AG04449 (cell line): ENCODE measurements around the gene LRMDA.
"Not testable (repeated sequence)": the region's sequence is repeated elsewhere in the genome, so short reads cannot be mapped to it uniquely, and the experiment has no call there.

Experiments used
- CTCF ChIA-PET: fragments of 350-600 bp; formaldehyde crosslinking; extraction: SDS; loops from one replicate; lab custom pipeline; 2021; ENCODE audit warnings: antibody characterized with exemption; lab: Yijun Ruan, JAX
- POLR2A ChIA-PET: fragments of 400-600, 350-600 bp; formaldehyde crosslinking; extraction: SDS; loops from one replicate; lab custom pipeline; 2020; ENCODE audit warnings: antibody characterized with exemption, inconsistent platforms; lab: Yijun Ruan, JAX
- DNase-seq: peaks from one replicate; pipeline ENCODE4 v3.0.0-alpha.2; 2010; ENCODE audit warnings: low read depth, low spot score
- H3K4me3 ChIP-seq: 2 replicates; pipeline ENCODE4 v1.5.1; 2011; ENCODE audit warnings: low read depth, mild to moderate bottlenecking, control low read depth, low read length
- TF ChIP-seq, protein P1 (sequence below): IDR thresholded peaks from one replicate; pipeline ENCODE4 v1.5.1; 2011; ENCODE audit warnings: mild to moderate bottlenecking, moderate library complexity, low read length, control low read depth, inconsistent platforms; ENCODE audit not compliant: insufficient read depth; ENCODE audit errors: missing control alignments

The LRMDA gene

DNA sequence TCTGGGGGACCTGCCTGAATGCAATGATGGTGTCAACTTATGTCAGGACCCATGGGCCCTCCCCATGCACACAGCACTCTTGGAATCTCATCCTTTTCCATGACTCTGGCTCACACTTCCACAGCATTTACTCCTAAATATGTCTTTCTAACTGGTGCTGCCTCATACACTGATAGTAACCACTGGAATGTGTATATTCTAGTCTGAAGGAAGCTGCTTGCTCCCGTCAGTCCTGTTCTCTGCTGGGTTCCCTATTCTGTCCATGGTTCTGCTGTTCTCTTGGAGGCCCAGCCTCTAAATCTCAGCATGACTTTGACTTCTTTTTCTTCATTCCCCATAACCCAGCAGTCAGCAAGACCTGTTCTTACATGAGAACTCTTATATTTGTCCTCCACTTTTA, 1151.1 kb downstream of the LRMDA start:
- no peak overlapping the region for H3K4me3 ChIP-seq
- DNase-seq = no peak
- TF ChIP-seq, protein P1, sequence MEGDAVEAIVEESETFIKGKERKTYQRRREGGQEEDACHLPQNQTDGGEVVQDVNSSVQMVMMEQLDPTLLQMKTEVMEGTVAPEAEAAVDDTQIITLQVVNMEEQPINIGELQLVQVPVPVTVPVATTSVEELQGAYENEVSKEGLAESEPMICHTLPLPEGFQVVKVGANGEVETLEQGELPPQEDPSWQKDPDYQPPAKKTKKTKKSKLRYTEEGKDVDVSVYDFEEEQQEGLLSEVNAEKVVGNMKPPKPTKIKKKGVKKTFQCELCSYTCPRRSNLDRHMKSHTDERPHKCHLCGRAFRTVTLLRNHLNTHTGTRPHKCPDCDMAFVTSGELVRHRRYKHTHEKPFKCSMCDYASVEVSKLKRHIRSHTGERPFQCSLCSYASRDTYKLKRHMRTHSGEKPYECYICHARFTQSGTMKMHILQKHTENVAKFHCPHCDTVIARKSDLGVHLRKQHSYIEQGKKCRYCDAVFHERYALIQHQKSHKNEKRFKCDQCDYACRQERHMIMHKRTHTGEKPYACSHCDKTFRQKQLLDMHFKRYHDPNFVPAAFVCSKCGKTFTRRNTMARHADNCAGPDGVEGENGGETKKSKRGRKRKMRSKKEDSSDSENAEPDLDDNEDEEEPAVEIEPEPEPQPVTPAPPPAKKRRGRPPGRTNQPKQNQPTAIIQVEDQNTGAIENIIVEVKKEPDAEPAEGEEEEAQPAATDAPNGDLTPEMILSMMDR = no peak
- ChIA-PET POLR2A (no interaction called here), CTCF (interaction anchor here (1.0 kb wide), 1 partner anchor 9 kb away, joined by 3 read pairs; no protein-coding TSS in a partner anchor)

DNA sequence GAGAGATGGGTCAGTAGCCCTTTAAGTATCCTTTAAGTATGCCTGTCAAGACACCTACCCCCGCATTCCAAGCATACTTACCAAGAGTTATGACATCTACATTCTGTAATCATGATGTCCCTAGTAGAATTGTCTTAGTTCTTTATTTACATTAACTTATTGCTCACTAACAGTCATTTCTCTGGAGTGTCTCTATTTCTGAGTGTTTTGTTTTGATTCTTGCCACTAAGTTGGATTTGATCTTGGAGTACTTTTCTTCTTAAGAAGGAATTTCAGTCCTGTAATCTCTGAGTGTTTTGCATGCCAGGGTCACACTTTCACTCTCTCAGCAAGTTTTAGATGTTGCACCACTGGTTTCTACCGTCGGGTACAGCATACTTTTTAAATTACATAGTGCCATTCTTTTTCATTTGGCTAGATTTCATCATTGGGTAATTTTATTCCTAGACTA, 1152.3 kb downstream of the LRMDA start:
- POLR2A ChIA-PET = no interaction called here
- peak; percentile 94 for DNase-seq
- H3K4me3 ChIP-seq = no peak overlapping the region
- TF ChIP-seq, protein P1 = no peak
- CTCF ChIA-PET = no interaction called here

DNA sequence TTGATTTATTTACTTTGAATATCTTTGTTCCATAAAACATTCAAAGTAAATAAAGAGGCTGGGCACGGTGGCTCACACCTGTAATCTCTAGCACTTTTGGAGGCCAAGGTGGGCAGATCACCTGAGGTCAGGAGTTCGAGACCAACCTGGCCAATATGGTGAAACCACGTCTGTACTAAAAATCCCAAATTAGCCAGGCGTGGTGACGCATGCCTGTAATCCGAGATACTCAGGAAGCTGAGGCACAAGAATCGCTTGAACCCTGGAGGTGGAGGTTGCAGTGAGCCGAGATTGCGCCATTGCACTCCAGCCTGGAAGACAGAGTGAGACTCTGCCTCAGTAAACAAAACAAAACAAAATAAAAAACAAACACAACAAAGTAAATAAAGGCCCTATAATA, 1153.0 kb downstream of the LRMDA start:
- H3K4me3 ChIP-seq, DNase-seq, CTCF ChIA-PET: not testable (repeated sequence)
- POLR2A ChIA-PET = interaction anchor here (0.5 kb wide), 1 partner anchor 498 kb away, joined by 3 read pairs; no protein-coding TSS in a partner anchor
